B cell (primary cell): ENCODE data around the gene JKAMP.

Experiments
- CTCF ChIP-seq: fragments of 200-600 bp; IDR thresholded peaks from one replicate; pipeline ENCODE4 v1.8.0; 2022; ENCODE audit warnings: antibody characterized with exemption, mild to moderate bottlenecking
- EZH2 ChIP-seq: IDR thresholded peaks from 2 replicates; pipeline ENCODE4 v1.6.1; 2012; ENCODE audit warnings: borderline replicate concordance, low read depth, mild to moderate bottlenecking, moderate library complexity, low read length; ENCODE audit not compliant: insufficient read depth, poor library complexity, severe bottlenecking

GRCh38 chr14:59474172-59474571, 10.1 kb upstream of the JKAMP start:
- TF ChIP-seq CTCF: no peak
- TF ChIP-seq EZH2: no peak
